Loucy (cell line): ENCODE data around the gene FAM241B.

Experiments used
- EZH2phosphoT487 ChIP-seq: fragments of 200-600 bp; IDR thresholded peaks from 2 replicates; pipeline ENCODE4 v1.6.1; 2018; ENCODE audit warnings: antibody characterized with exemption, mild to moderate bottlenecking, moderate library complexity, borderline replicate concordance
- TF ChIP-seq, protein P1 (sequence below): fragments of 200-600 bp; sonication (generic); conservative IDR thresholded peaks from 2 replicates; pipeline ENCODE4 v1.5.1; 2014; ENCODE audit warnings: mild to moderate bottlenecking, antibody characterized with exemption, low read length

DNA sequence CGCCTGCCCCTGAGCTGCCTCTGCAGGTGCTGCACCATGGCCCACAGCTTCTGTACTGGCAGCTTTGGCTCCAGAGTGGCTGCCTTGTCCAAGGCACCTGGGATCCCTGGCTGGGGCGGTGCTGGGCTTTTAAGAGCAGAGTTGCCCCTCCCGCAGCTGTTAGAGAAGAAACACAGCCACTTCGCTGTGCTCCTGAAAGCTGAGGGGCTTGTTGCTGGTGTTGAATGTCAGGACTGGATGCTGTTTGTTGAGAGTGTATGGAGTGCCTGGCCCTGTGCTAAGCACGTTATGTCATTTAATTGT lies 6.2 kb downstream of the FAM241B start:
- TF ChIP-seq, protein P1, sequence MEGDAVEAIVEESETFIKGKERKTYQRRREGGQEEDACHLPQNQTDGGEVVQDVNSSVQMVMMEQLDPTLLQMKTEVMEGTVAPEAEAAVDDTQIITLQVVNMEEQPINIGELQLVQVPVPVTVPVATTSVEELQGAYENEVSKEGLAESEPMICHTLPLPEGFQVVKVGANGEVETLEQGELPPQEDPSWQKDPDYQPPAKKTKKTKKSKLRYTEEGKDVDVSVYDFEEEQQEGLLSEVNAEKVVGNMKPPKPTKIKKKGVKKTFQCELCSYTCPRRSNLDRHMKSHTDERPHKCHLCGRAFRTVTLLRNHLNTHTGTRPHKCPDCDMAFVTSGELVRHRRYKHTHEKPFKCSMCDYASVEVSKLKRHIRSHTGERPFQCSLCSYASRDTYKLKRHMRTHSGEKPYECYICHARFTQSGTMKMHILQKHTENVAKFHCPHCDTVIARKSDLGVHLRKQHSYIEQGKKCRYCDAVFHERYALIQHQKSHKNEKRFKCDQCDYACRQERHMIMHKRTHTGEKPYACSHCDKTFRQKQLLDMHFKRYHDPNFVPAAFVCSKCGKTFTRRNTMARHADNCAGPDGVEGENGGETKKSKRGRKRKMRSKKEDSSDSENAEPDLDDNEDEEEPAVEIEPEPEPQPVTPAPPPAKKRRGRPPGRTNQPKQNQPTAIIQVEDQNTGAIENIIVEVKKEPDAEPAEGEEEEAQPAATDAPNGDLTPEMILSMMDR = no peak
- no peak for TF ChIP-seq EZH2phosphoT487
